ENCODE data around the gene OR4Q3.
"Not testable (repeated sequence)": the region's sequence is repeated elsewhere in the genome, so short reads cannot be mapped to it uniquely, and the experiment has no call there.

Gene OR4Q3

GRCh38 chr14:19743256-19743655, at the start of gene OR4Q3:
Gene OR4Q3 (plus strand): TSS chr14:19743571.
- Histone ChIP-seq H3K4me1 (ENCODE audit: insufficient read depth, low read length) (no peaks in the 10 kb centered on the region), H3K36me3 (ENCODE audit: insufficient read depth, low read length) (no peaks in the 10 kb centered on the region), H3K9ac (ENCODE audit: low read length) (no peak within 1 kb of the TSS), H3K27me3 (ENCODE audit: control insufficient read depth in 1 of 2, insufficient read depth in 2 of 2, low read length in 2 of 2) (no peaks in the 10 kb centered on the region), H3K27ac (ENCODE audit: low read depth, low read length) (no peak within 1 kb of the TSS), H3K9me3 (ENCODE audit: low read length) (no peaks in the 10 kb centered on the region), H3K4me3 (ENCODE audit: low read depth in 1 of 2, low read length in 2 of 2) (no peak within 1 kb of the TSS)

GRCh38 chr14:19729359-19729758, 14.0 kb upstream of the OR4Q3 start:
- H3K27ac ChIP-seq (ENCODE audit: low read depth, low read length): no peak overlapping the region
- H3K36me3 ChIP-seq (ENCODE audit: insufficient read depth, low read length): no peaks in the 10 kb centered on the region
- no peaks in the 10 kb centered on the region for H3K4me1 ChIP-seq (ENCODE audit: insufficient read depth, low read length)
- no peak overlapping the region for H3K4me3 ChIP-seq (ENCODE audit: low read depth in 1 of 2, low read length in 2 of 2)
- no peaks in the 10 kb centered on the region for H3K9me3 ChIP-seq (ENCODE audit: low read length)
- H3K9ac ChIP-seq (ENCODE audit: low read length): no peak overlapping the region
- H3K27me3 ChIP-seq (ENCODE audit: control insufficient read depth in 1 of 2, insufficient read depth in 2 of 2, low read length in 2 of 2): no peaks in the 10 kb centered on the region

GRCh38 chr14:19729763-19730162, 13.6 kb upstream of the OR4Q3 start:
- Histone ChIP-seq H3K4me3 (ENCODE audit: low read depth in 1 of 2, low read length in 2 of 2) (no peak overlapping the region), H3K27me3 (ENCODE audit: control insufficient read depth in 1 of 2, insufficient read depth in 2 of 2, low read length in 2 of 2) (no peaks in the 10 kb centered on the region), H3K4me1 (ENCODE audit: insufficient read depth, low read length) (no peaks in the 10 kb centered on the region), H3K9me3 (ENCODE audit: low read length) (no peaks in the 10 kb centered on the region), H3K27ac (ENCODE audit: low read depth, low read length) (no peak overlapping the region), H3K9ac (ENCODE audit: low read length) (no peak overlapping the region), H3K36me3 (ENCODE audit: insufficient read depth, low read length) (no peaks in the 10 kb centered on the region)

- not testable (repeated sequence) for H3K4me1 ChIP-seq (ENCODE audit: insufficient read depth, low read length); H3K9me3 ChIP-seq (ENCODE audit: low read length); H3K27ac ChIP-seq (ENCODE audit: low read depth, low read length); H3K27me3 ChIP-seq (ENCODE audit: control insufficient read depth in 1 of 2, insufficient read depth in 2 of 2, low read length in 2 of 2); H3K36me3 ChIP-seq (ENCODE audit: insufficient read depth, low read length); H3K4me3 ChIP-seq (ENCODE audit: low read depth in 1 of 2, low read length in 2 of 2); H3K9ac ChIP-seq (ENCODE audit: low read length)
Observed at GRCh38 chr14:19733893-19734292, 9.5 kb upstream of the OR4Q3 start.

GRCh38 chr14:19752316-19752715, 8.9 kb downstream of the OR4Q3 start:
- not testable (repeated sequence) for H3K36me3 ChIP-seq (ENCODE audit: insufficient read depth, low read length); H3K4me3 ChIP-seq (ENCODE audit: low read depth in 1 of 2, low read length in 2 of 2); H3K9ac ChIP-seq (ENCODE audit: low read length); H3K4me1 ChIP-seq (ENCODE audit: insufficient read depth, low read length); H3K27ac ChIP-seq (ENCODE audit: low read depth, low read length); H3K27me3 ChIP-seq (ENCODE audit: control insufficient read depth in 1 of 2, insufficient read depth in 2 of 2, low read length in 2 of 2); H3K9me3 ChIP-seq (ENCODE audit: low read length)

- Histone ChIP-seq H3K36me3 (ENCODE audit: insufficient read depth, low read length) (no peaks in the 10 kb centered on the region), H3K27ac (ENCODE audit: low read depth, low read length) (no peak overlapping the region), H3K4me3 (ENCODE audit: low read depth in 1 of 2, low read length in 2 of 2) (no peak overlapping the region), H3K4me1 (ENCODE audit: insufficient read depth, low read length) (no peaks in the 10 kb centered on the region), H3K27me3 (ENCODE audit: control insufficient read depth in 1 of 2, insufficient read depth in 2 of 2, low read length in 2 of 2) (no peaks in the 10 kb centered on the region), H3K9me3 (ENCODE audit: low read length) (no peaks in the 10 kb centered on the region), H3K9ac (ENCODE audit: low read length) (no peak overlapping the region)
Observed at GRCh38 chr14:19754172-19754571, 10.8 kb downstream of the OR4Q3 start.

- not testable (repeated sequence) for H3K9me3 ChIP-seq (ENCODE audit: low read length); H3K27me3 ChIP-seq (ENCODE audit: control insufficient read depth in 1 of 2, insufficient read depth in 2 of 2, low read length in 2 of 2); H3K27ac ChIP-seq (ENCODE audit: low read depth, low read length); H3K9ac ChIP-seq (ENCODE audit: low read length); H3K36me3 ChIP-seq (ENCODE audit: insufficient read depth, low read length); H3K4me3 ChIP-seq (ENCODE audit: low read depth in 1 of 2, low read length in 2 of 2); H3K4me1 ChIP-seq (ENCODE audit: insufficient read depth, low read length)
Observed at GRCh38 chr14:19771491-19771890, 28.1 kb downstream of the OR4Q3 start.

- Histone ChIP-seq H3K9me3 (ENCODE audit: low read length) (no peaks in the 10 kb centered on the region), H3K36me3 (ENCODE audit: insufficient read depth, low read length) (no peaks in the 10 kb centered on the region), H3K9ac (ENCODE audit: low read length) (no peak overlapping the region)
Observed at GRCh38 chr14:19771895-19772430, 28.6 kb downstream of the OR4Q3 start.

GRCh38 chr14:19772454-19772853, 29.1 kb downstream of the OR4Q3 start:
- H3K27me3 ChIP-seq (ENCODE audit: control insufficient read depth in 1 of 2, insufficient read depth in 2 of 2, low read length in 2 of 2); H3K9ac ChIP-seq (ENCODE audit: low read length); H3K27ac ChIP-seq (ENCODE audit: low read depth, low read length); H3K9me3 ChIP-seq (ENCODE audit: low read length); H3K4me1 ChIP-seq (ENCODE audit: insufficient read depth, low read length); H3K4me3 ChIP-seq (ENCODE audit: low read depth in 1 of 2, low read length in 2 of 2); H3K36me3 ChIP-seq (ENCODE audit: insufficient read depth, low read length): not testable (repeated sequence)

More at GRCh38 chr14:19771895-19772430, 28.6 kb downstream of the OR4Q3 start:
- Histone ChIP-seq H3K4me3 (ENCODE audit: low read depth in 1 of 2, low read length in 2 of 2) (no peak overlapping the region), H3K27ac (ENCODE audit: low read depth, low read length) (no peak overlapping the region), H3K27me3 (ENCODE audit: control insufficient read depth in 1 of 2, insufficient read depth in 2 of 2, low read length in 2 of 2) (no peaks in the 10 kb centered on the region), H3K4me1 (ENCODE audit: insufficient read depth, low read length) (no peaks in the 10 kb centered on the region)

- not testable (repeated sequence) for H3K9ac ChIP-seq (ENCODE audit: low read length); H3K27me3 ChIP-seq (ENCODE audit: control insufficient read depth in 1 of 2, insufficient read depth in 2 of 2, low read length in 2 of 2); H3K4me3 ChIP-seq (ENCODE audit: low read depth in 1 of 2, low read length in 2 of 2); H3K27ac ChIP-seq (ENCODE audit: low read depth, low read length); H3K36me3 ChIP-seq (ENCODE audit: insufficient read depth, low read length); H3K4me1 ChIP-seq (ENCODE audit: insufficient read depth, low read length); H3K9me3 ChIP-seq (ENCODE audit: low read length)
Observed at GRCh38 chr14:19773204-19773603, 29.8 kb downstream of the OR4Q3 start, which contains the start of gene OR4M1. Gene OR4M1 (plus strand): TSS chr14:19773504. CDS start chr14:19780323, 6,819 bp downstream.

GRCh38 chr14:19775587-19775986, 32.2 kb downstream of the OR4Q3 start:
- Histone ChIP-seq H3K4me1 (ENCODE audit: insufficient read depth, low read length) (no peaks in the 10 kb centered on the region), H3K27ac (ENCODE audit: low read depth, low read length) (no peak overlapping the region), H3K9me3 (ENCODE audit: low read length) (no peaks in the 10 kb centered on the region), H3K36me3 (ENCODE audit: insufficient read depth, low read length) (no peaks in the 10 kb centered on the region), H3K9ac (ENCODE audit: low read length) (no peak overlapping the region), H3K4me3 (ENCODE audit: low read depth in 1 of 2, low read length in 2 of 2) (no peak overlapping the region), H3K27me3 (ENCODE audit: control insufficient read depth in 1 of 2, insufficient read depth in 2 of 2, low read length in 2 of 2) (no peaks in the 10 kb centered on the region)

GRCh38 chr14:19785848-19786247, 42.5 kb downstream of the OR4Q3 start:
- H3K9me3 ChIP-seq (ENCODE audit: low read length); H3K36me3 ChIP-seq (ENCODE audit: insufficient read depth, low read length); H3K4me3 ChIP-seq (ENCODE audit: low read depth in 1 of 2, low read length in 2 of 2); H3K27ac ChIP-seq (ENCODE audit: low read depth, low read length); H3K9ac ChIP-seq (ENCODE audit: low read length); H3K27me3 ChIP-seq (ENCODE audit: control insufficient read depth in 1 of 2, insufficient read depth in 2 of 2, low read length in 2 of 2); H3K4me1 ChIP-seq (ENCODE audit: insufficient read depth, low read length): not testable (repeated sequence)

All from muscle layer of colon (tissue), 2 donors.